Stimulated activated CD4-positive, alpha-beta T cell treated with anti-CD3 and anti-CD28 coated beads, Interleukin-15, amount 100 ng/mL, for 48 hours (primary cell): Measurements from ENCODE around the gene JARID2.

Experiments
- DNase-seq, 2 donors: peaks; one replicate each; pipeline ENCODE4 v3.0.0-alpha.2; 2020; ENCODE audit warnings: low read depth in 2 of 2

JARID2 gene

DNA sequence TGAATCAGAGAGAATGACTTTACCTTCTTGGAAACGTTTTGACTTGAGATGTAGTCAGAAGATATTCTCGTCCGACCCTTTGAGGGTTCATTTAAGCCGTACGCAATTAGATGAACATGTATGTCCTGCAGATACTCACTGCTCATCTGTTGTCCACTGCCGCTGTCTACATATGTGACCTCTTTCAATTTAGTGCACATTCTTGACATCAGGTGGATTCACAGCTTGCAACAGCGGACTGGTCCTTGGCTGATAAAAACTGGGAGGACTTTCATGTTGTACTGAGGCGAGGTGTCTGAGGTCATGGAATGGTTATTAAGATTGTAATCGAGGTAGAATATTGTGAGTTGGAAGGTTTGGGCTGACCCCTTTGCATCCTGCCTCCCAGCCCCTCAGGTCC is 194.2 kb downstream of the JARID2 start:
- DNase-seq, result no peak

DNA sequence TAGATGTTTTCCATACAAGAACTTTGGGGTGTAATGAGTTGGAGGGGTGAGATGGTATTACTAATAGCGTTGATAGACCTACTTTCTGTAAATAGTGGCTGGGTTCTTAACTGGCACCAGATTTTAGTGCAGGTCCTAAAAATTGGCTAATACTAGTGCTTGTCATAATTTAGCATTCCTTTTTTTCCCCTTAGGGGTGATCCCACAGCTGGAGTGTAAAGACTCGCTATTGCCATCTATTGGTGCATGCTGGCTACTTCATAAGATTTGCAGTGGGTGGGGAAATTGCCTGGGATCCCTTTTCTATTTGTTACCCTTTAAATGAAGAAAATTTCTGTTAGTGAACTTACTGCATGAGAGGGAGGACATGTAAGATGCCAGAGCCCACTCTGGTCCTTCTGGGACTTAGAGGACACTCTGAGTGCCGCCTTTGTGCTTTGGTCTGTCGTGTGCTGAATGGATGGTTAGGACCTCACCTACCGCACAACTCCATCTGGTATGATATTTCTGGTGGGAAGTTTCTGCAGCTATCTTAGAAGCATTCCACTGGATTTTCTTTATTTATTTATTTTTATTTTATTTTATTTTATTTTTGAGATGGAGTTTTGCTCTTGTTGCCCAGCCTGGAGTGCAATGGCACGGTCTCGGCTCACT is 195.5 kb downstream of the JARID2 start:
- DNase-seq, result no peak

DNA sequence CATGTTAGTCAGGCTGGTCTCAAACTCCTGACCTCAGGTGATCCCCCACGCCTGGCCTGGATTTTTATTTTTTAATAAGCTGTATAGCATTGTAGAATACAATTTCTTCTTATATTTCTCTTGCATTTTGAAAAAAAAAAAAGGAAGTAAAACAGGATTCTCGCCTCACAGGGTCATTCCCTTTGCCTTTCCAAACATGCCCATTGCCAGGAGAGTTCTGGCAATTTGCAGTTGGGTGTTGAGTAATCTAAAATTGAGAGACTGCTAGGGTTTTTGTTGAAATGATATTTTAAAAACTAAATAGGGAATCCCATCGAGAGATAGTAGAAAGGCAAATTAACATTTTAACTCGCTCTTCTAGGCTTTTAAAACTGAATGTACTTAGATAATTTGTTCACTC is 196.1 kb downstream of the JARID2 start:
- DNase-seq, result no peak

DNA sequence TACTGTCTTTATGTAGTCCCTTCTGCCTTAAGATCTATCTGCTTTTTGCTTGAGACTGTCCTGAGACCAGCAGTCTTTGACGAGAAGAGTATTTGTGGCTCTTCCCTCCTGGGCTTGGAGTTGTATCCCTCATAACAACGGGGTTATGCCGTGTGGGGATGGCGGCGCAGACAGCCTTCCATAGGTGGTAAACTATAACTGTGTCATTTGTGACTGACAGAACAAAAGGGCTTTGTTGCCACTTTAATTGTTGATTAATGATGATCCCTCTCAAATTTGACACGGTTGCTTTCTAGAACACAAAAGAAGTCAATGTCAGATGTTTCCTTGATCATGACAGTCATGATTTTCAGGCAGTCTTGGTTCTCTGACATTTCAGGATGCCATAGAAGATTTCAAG is 196.6 kb downstream of the JARID2 start:
- DNase-seq, result no peak

DNA sequence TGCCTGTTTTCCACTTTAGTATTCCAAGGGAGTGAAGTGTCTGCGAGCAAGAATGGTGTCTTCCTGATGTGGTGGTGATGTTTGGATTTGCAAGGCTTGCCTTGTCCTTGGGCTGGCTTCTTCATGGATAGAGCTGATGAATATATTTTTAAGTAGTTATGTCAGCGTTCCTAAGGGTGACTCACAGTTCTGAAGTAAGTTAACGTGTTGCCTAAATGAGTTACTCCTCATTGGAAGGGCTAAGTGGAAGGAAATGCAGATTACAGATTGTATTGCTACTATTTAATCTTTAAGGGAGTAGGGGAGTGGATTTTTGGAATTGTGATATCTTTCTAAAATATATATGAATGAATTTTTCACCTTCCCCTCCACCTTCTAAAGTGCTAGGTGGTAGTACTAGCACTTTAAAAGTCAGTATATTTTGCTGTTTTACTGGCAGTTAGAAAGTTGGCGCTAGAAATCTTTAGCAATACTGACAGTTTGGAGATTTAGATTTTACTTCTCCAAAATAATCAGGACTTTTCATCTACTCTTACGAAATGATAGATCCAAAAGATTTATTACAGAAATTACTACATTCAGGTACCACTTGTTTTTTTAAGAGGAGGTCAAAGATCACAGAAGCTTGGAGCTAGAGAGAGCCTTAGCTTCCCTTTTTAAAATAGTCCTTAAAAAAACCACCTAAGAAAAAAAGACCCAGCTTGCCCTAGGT is 197.4 kb downstream of the JARID2 start:
- no peak for DNase-seq

DNA sequence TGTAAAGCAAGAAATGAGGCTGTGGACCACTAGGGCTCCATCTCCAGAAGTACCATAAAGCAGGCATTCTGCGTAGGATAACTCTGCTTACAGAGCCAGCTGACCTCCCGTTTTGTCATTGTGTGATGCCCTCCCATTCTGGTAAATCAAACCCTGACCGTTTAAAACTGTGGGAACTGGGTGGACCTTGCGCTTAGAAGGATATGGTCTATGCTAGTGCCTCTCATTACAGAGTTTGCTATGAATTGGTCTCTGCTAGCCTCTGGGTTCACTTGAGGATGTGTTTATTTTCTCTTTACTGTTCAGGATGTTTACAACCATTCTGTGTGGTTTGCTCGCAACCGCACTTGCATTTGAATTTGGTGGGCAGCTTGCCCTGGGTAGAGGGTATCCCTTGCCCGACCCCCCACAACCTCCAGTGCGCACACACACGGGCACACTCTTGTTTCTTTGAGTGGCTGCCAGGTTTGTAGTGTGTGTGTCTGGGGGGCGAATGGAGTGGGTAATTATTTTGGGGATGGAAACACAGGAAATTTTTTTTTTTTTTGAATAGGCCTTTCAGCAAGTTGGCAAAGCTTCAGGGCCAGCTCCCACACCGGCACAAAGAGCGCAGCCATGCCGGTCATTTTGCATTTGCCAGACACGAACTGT is 198.3 kb downstream of the JARID2 start:
- no peak for DNase-seq

DNA sequence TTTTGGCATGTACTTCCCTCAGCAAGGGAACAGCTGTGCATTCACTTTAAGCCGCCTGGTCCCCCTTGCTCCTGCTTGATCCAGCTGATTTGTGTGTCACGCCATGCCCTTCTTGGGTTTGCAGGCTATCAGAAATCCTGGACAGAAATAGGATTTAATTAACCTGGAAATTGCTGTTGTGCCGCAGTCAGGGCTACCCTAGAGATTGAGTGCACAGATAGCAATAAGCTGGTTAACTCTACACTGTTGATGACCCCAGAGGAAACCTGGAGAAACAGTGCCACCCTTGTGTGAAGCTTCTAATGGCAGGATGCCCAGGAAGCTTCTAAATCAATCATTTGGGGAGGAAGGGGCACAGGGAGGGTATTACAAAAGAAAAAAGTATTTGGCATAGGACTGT is 199.0 kb downstream of the JARID2 start:
- DNase-seq, result no peak

DNA sequence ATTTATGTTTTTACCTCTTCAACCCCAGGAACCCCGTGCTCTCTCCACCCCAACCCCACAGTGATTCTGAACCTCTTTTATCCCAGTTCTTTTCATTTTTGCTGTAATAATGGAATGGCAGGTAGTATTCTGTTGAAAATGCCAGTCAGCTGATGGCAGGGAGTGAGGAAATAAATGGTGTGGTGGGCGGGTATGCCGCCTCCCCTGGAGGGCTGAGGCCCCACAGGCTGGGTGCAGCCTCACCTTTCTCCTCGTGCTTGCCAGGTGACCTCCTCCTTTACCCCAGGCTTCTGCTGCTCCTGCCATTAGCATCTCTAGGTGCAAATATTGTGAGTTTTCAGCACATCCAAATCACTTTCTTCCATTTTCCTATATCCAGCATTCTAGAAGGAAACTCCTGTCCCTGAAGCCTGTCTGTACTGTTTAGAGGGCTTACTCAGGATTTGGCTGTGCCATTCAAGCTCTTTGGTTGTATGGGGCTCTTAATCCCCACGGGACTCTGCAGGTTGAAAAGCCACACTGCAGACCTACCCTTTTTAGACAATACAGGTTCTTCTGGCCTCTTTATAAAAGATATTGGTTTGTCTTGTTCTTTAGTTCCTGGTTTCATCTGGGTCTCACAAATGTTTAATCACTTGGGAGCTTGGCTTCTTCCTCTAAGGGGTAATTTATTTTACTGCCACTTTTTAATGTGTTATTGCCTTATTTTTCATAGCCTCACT is 201.8 kb downstream of the JARID2 start:
- DNase-seq, result no peak

DNA sequence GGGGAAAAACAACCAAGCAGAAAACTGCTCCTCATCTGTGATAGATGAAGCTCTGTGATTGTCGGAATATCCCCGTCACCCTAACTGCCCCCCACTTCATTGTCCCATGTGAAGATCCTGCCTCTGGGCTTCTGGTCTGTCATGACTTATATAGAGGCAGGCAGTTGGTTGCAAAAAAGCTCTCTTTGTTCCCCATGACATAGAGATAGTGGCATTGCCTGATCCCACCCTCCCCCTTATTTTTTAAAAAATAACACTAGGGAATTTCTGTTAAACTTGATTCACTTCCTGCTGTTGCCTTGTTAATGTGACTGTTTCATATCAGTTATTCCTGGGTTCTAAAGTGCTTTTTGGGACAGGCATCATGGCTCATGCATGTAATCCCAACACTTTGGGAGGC is 203.1 kb downstream of the JARID2 start:
- no peak for DNase-seq

DNA sequence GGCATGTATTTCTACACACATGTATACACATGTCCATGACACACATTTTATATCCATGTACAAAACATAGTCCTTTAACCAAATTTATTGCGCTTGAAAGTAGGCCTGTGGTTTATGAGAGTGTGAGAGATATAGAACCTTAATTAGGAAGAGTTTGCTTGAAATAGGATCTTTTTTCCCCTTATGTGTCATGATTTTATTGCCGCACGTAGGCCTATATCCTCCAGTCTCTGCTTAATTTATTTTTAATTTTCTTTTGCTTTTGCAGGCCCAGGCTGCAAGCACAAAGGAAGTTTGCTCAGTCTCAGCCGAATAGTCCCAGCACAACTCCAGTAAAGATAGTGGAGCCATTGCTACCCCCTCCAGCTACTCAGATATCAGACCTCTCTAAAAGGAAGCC is 205.9 kb downstream of the JARID2 start:
- no peak for DNase-seq

DNA sequence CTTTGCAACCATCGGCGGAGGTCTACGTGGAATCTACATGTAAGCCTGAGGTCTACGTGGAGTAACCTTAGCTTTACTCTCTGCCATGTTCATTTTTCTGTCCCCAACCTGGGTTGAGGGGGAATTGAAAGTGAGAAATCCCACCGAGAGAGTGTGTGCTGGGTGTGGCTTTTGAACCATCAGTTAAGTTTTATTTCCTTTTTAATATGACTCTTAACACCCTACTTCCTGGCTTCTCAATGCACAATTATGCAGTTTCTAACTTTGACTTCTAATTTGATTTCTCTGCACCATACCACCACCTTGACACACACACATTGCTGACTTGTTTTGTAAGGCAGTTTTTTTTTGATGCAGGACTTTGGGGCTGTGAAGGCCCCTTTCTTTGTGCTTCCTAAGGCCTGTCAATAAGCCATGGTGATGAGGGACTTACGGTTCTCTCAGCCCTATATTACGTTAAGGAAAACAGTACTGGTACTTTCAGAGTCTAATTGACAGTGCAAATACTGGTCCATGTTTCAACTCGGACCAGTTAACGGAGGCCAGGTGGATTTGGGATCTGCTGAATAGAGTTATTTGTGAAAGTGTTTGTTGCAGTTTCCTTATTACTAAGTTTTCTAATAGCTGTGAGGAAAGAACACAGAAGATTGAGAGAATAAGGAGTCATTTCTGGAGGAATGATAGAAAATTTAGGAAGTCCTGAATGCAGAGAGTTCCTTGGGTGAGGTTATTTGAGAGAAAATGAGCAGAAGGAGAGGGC is 206.5 kb downstream of the JARID2 start:
- no peak for DNase-seq

DNA sequence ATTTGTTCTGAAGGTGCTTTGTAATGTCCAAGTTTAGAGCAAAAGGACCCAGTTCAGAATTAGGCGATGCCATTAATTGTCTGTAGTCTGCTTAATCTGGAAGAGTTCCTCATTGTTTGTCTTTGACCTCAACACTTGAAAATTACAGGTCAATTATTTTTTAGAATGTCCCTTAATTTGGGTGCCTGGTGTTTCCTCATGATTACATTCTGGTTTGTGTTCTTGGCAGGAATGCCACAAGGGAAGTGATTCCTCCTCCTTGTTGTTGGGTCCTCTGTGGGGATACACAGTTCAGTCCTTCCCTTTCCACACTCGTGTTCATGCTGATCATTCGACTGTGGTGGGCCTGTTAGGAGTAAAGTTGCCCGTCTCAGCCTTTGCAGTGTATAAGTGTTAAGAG is 207.3 kb downstream of the JARID2 start:
- no peak for DNase-seq

DNA sequence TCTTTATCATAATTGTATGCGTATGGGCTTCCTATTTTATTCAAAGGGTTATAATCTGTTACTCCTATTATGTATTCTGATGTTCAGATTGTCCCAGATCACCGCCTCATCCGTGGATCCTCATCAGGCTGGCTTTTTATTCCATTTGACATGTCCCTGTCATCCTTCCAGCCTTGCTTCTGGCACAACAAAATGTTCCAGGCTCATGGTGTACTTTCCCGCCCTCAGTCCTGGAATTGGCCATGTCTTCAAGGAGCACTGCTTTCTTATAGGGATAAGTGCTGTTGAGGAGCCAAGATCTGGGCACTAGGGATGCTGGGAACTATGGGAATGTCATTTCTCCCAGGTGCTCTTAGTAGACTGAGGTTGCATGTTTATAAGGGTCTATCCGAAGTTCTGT is 207.8 kb downstream of the JARID2 start:
- DNase-seq, result no peak

DNA sequence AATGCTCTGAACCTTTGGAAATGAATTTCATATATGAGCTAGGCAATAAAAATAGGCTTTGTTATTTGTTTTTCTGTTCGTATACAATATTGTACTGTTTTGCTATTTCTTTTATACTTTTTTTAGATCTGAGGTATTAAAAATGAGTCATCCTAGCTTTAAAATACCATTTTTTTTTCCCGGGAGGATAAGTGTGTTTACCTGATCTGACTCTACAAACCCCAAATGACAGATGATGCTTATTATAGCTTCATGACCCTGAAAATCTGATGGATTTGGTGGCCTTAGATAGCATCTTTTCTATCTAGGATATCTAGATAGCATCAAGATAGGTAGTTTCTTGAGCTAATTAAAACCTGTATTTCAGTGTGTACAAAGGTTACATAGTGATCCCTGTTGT is 210.6 kb downstream of the JARID2 start:
- DNase-seq, result no peak

DNA sequence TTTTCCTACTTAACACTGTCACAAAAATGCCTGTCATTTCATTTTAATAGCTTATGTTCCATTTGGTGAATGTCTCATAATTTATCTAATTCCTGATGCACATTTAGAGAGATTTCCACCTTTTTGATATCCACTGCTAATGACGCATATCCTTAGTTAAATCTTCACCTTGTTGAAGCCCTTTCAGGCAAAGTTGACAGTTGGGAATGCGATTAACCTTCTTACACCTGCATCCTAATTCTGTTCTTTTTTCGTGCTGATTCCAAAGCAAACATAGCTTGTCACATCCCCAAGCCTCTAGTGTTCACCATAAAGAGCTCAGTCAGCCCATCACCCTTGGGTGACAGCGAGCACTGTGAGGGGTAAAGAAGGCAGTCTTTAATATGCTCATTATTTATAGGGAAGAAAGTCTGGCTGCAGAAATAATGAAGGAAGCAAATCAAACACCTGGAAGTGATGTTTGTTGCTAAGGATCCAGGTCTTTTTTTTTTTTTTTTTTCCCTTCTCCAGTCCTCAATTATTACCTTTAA is 211.3 kb downstream of the JARID2 start:
- DNase-seq, result no peak

DNA sequence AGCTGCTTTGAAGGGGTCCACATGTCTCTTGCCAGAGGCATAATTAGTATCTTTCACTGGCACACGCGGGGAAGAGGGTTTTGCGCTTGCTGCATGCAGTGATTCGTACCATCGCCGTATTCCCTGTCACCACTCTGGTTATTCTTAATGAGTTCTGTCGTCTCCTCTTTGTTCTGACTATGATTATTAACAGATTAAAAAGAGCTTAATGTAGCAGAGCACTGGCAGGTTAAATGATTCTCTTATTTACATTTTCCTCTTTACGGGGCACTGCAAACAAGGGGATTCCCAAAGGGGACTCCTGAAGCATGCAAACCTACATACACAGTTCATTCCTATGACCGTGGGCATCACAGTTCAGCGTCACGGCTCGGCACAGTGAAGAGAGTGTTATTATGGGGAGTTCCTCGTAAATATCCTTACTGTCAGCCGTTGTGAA is 212.2 kb downstream of the JARID2 start:
- DNase-seq, result no peak

DNA sequence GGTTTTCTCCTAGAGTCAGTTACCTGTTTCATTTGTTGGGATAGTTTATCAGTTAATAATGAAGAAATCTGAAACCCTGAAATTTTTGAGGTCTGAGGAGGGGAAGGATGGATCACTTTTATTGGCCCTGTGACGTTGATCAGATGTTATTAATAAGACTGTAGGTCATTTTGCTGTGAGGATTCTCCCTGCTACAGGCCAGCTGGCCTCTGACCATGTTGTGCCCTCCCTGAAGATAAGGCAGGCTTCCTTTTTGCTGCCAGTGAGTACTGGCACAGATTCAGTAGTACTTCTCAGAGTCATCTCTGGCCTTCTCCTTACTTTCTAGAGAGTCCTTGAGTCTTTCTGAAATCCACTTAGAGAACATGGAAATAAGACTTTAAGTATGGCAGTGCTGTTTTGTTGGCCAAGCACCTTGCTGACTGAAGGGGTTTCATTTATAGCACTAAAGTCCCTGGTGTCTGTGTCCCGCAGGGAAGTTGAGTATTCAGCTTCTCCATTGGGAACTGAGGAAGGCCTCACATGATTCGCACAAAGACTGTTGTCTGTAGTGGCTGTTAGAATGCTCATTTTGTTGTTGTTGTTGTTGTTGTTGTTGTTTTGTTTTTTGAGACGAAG is 214.3 kb downstream of the JARID2 start:
- no peak for DNase-seq

DNA sequence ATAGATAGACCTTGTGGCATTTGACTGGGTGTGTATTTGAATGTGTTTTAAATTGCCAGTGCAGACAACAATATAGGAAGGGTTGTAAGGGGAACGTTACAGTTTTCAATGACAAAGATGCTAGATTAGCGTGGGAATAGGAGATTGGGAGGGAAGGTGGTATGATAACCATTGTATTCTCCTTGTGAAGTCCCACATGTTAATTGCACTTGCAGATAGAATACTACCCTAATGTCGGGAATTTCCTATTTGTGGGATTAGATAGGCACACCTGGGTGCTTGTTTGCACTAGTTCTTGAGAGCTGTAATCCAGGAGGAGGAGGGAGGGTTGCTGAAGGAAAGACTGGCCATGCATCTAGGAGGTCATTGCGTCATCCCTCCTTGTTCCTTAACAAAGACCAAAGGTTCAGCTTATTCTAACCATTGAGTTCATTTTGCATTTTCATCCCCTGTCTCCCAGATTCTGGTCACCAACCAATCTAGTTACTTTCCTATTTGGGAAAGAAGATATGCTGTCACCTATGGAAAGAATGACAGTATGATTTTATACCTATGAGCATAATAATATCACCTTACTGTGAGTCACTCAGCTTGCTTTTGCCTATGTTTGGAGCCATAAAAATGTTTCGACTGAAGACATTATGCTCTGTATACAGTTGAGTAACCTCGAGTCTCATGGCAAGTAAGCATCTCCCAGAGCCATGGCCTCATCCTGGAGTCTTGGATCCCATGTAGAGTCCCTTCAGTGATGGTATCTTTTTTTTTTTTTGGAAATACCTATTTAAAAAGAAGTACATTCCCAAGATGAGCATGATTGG is 215.5 kb downstream of the JARID2 start:
- DNase-seq, result no peak

DNA sequence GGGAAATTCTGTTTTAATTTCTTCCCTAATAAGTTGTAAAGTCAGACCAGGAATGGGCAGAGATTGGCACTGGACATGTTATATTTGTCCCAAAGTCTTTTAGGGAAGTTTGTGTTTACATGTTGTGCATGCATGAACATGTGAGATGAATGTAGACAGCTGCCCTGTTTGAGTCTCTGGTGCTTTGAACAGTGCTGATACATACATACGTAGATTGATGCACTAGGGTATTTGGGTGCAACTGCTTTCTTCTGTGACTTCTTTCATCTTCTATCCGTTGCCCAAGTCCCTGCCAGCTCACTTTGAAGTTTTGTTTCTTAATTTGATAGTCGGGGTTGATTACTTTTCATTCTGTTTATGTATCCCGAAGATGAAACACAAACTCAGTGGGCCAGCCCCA is 216.4 kb downstream of the JARID2 start:
- DNase-seq, result no peak
